HG02938 (cell line): ENCODE data around the gene ENTPD6.
"Not testable (repeated sequence)": the region's sequence is repeated elsewhere in the genome, so short reads cannot be mapped to it uniquely, and the experiment has no call there.

Experiments
- ATAC-seq: cut with Tn5 transposase; IDR thresholded peaks from one replicate; pipeline ENCODE4 v1.9.1; 2021; ENCODE audit warnings: mild to moderate bottlenecking, moderate library complexity; ENCODE audit not compliant: unreplicated experiment

Gene ENTPD6

DNA sequence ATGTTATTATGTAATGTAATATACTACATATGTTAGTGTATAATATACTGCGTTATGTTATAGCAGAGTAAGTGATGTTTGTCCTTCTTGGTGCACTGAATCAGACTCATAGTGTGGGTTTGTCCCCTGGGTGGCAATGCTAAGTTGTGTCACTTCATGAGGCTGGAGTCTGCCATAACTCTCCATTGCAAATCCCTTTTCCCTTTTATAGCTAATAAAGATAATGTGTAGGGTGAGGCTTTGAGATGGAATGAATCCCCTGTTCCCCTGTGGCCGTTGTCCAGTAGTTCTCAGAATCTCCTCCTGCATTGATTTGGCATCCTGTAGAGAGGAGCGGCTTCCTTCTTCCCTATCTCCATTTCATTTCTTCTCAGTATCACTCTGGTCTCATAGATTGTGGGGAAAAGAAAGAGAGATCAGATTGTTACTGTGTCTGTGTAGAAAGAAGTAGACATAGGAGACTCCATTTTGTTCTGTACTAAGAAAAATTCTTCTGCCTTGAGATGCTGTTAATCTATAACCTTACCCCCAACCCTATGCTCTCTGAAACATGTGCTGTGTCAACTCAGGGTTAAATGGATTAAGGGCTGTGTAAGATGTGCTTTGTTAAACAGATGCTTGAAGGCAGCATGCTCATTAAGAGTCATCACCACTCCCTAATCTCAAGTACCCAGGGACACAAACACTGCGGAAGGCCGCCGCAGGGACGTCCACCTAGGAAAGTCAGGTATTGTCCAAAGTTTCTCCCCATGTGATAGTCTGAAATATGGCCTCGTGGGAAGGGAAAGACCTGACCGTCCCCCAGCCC lies 45.5 kb downstream of the ENTPD6 start:
- ATAC-seq: not testable (repeated sequence)

DNA sequence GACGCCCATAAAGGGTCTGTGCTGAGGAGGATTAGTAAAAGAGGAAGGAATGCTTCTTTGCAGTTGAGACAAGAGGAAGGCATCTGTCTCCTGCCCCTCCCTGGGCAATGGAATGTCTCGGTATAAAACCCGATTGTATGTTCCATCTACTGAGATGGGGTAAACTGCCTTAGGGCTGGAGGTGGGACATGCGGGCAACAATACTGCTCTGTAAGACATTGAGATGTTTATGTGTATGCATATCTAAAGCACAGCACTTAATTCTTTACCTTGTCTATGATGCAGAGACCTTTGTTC lies 46.1 kb downstream of the ENTPD6 start:
- not testable (repeated sequence) for ATAC-seq

GRCh38 chr20:25242231-25242630 lies 46.7 kb downstream of the ENTPD6 start:
- no peak for ATAC-seq

DNA sequence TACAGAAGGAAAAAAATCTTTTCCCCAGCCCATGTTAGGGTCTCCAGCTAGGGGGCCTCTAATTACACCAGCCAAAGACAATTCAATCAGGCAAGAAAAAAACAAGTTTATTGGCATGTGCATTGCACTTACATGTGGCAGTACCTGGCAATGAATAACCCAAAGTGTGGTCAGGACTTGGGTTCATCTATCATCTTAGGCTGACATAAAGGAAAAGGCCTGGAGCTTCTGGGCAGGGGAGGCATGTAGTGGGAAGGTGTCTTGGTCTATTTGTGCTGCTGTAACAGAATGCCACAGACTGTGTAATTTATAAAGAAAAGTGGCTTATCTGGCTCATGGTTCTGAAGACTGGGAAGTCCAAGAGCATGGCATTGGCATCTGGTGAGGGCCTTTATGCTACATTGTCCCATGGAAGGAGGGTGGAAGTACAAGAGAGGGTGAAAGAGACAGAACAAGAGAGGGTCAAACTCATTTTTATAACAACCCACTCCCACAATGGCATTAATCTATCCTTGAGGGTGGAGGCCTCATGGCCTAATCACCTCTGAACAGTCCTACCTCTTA lies 48.0 kb downstream of the ENTPD6 start:
- no peak for ATAC-seq

GRCh38 chr20:25244976-25245375 lies 49.5 kb downstream of the ENTPD6 start:
- no peak for ATAC-seq

DNA sequence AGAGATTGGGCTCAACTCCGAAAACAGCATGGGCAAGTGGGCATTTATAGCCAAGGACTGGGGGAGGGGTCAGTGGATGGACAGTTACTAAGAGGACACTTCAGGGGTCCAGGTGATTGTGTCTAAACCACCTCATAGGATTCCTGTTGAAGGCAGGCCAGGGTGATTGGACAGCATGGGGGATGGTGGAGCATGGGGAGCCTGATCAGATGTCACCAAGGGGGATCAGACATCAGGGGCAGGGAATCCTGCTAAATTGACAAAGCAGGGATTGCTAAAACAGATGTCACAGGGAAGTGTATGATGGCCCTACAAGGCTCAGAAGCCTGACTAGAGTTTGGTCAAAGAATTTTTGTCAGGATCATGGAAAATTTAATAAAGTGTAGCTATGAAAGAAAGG lies 49.9 kb downstream of the ENTPD6 start:
- ATAC-seq: no peak

- no peak for ATAC-seq
Observed at GRCh38 chr20:25246182-25246999, 50.9 kb downstream of the ENTPD6 start.

DNA sequence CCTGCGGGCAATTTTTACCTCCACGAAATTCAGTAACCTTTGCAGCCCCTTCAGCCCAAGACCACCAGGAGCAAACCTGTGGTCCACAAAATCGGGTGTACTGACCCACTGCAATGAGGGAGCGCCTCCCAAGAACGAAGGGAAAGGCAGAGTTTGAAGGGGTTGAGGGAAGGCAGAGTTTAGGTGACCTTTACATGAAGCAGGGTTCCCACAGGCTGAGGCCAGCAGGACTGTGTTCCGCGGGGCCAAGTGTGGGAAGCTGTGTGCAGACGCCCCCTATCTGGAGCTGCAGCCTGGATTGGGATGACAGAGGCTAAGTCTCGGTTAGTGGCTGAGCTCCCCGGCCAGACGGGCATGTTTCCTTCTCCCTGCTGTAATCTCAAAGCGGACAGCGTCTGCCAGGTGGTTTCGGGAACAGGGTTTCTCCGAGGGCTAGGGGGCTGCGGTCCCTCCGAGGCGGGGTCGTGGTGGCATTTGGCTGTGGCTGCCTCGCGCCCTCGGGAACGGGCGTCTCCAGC lies 51.5 kb downstream of the ENTPD6 start:
- ATAC-seq: no peak

GRCh38 chr20:25247518-25247955 lies 52.0 kb downstream of the ENTPD6 start:
- ATAC-seq: peak; percentile 20

GRCh38 chr20:25247956-25248785 lies 52.7 kb downstream of the ENTPD6 start, which contains the start of gene PYGB:
PYGB (plus strand) TSS chr20:25248085; CDS start chr20:25248179, 94 bp downstream.
- ATAC-seq: peak; percentile 66

GRCh38 chr20:25248786-25249172 lies 53.3 kb downstream of the ENTPD6 start:
- ATAC-seq: peak; percentile 8

- ATAC-seq: no peak
Observed at GRCh38 chr20:25249198-25249931, 53.9 kb downstream of the ENTPD6 start.

- no peak for ATAC-seq
Observed at GRCh38 chr20:25250508-25250907, 55.0 kb downstream of the ENTPD6 start.

DNA sequence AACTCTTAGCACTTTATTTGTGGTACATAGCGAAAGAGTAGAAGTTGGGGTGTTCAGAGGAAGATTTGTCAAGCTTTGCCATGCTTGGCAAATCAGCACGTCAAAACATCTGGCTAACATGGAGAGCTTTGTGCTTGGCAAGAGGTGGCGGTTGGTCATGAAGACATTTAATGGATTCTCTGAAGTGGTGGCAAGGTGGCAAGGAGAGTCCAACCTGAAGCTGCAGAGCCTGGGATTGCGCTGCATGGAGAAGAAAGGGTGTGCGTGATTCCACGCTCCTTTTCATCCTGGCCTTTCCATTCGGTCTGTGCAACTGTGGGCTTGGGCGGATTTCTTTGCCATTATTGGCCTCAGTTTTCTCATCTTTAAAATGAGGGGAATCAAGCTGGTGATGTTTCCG lies 55.5 kb downstream of the ENTPD6 start:
- no peak for ATAC-seq

DNA sequence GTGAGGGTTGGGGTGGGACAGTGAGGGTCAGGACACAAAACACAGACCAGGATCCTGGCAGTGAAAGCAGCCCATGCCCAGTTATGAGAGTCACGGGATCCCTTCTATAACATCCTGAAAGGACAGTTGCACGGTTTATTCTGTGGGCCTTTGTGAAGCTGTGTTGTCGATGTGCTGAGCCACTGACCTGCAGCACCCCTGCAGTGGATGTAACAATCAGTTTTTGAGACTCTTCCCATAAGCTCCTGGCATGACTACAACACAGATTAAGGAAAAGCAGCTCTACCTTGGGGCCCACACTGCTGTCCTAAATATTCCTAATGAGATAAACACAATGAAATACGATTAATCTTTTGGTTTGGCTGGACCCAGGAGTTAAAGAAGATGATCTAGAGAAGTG lies 56.0 kb downstream of the ENTPD6 start:
- no peak for ATAC-seq

DNA sequence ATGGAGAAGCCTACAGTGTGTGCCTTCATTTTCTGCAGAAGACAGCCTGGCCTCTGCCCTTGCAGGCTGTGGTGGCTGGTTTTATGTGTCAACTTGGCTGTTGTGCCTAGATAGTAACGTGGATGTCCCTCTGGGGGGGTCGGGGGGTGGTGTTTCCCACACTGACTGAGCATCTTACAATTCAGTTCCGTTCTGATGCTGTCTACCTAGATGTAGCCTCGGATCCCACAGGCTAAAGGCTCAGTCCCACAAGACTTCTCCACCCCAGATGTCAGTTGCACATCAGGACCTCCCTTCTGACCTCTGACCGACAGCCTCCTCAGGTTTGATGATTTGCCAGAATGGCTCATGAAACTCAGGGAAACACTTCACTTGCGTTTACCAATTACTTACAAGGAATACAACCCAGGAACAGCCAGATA lies 56.7 kb downstream of the ENTPD6 start:
- no peak for ATAC-seq

DNA sequence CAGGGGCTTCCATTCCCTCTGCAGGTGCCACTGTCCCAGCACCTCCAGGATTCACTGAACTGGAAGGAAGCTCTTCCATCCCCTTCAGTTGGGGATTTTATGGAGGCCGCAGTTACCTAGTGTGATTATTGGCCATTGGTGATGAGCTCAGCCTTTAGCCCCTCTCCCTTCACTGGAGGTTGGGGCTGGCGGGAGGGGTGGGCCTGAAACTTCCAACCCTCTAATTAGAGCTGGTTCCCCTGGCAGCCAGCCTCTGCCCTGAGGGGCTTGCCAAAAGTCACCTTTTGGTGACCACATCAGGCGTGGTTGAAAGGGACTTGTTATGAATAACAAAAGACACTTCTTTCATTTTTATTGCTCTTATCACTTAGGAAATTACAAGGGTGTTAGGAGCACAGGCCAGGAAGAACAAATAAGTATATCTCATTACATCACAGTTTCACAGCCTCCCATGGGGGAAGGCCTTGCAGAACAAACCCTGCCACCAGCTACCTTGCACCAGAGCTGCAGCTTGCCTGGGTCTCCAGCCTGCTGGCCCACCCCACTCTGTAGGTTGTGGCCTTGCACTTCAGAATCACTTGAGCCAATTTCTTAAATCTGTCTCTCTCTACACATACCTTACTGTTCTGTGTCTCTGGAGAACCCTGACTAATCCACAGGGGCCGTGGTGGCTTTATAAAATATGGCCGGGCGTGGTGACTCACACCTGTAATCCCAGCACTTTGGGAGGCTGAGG lies 57.3 kb downstream of the ENTPD6 start:
- no peak for ATAC-seq

DNA sequence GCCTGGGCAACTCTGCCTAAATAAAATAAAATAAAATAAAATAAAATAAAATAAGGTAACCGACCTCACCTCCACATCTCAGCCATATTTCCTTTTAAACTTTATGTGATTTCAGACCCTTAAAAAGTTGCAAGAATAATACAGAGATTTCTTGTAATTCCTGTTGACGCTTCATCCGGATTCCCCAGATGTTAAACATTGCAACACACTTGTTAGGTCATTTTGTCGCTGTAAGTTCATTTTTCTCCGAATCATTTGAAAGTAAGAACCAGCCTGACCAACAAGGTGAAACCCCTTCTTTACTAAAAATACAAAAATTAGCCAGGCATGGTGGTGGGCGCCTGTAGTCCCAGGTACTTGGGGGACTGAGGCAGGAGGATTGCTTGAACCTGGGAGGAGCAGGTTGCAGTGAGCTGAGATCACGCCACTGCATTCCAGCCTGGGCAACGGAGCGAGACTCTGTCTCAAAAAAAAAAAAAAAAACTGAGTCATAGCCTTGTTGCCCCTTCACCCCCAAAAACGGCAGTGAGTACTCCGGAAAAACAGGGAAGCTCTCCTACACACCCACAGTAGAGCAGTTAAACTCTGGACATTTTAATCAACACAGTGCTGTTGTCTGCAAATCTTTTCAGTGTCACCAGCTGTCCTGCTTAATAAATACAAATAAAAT lies 58.2 kb downstream of the ENTPD6 start:
- no peak for ATAC-seq

- ATAC-seq: no peak
Observed at GRCh38 chr20:25254571-25254970, 59.1 kb downstream of the ENTPD6 start.
